BE2C (cell line): ENCODE data around the gene TMEM150A.
"Not testable (repeated sequence)": the region's sequence is repeated elsewhere in the genome, so short reads cannot be mapped to it uniquely, and the experiment has no call there.

Experiments
- DNase-seq: peaks from one replicate; pipeline ENCODE4 v3.0.0-alpha.2; 2020
- H3K27me3 ChIP-seq: fragments of 250-450 bp; sonication (Bioruptor Pico); 2 replicates; pipeline ENCODE4 v1.5.1; 2020; ENCODE audit warnings: mild to moderate bottlenecking
- H3K36me3 ChIP-seq: fragments of 250-450 bp; sonication (Bioruptor Pico); 2 replicates; pipeline ENCODE4 v1.5.1; 2020; ENCODE audit warnings: mild to moderate bottlenecking
- H3K4me1 ChIP-seq: fragments of 250-450 bp; sonication (Bioruptor Pico); 2 replicates; pipeline ENCODE4 v1.5.1; 2020
- H3K4me3 ChIP-seq: 2 replicates; pipeline ENCODE4 v1.5.1; 2011; ENCODE audit warnings: low read depth, low read length
- H3K9me3 ChIP-seq: fragments of 250-450 bp; sonication (Bioruptor Pico); 2 replicates; pipeline ENCODE4 v1.5.1; 2020
- CTCF ChIP-seq: IDR thresholded peaks from 2 replicates; pipeline ENCODE4 v1.5.1; 2012; ENCODE audit warnings: mild to moderate bottlenecking, low read depth, low read length

Gene TMEM150A

GRCh38 chr2:85566265-85566664 lies 36.2 kb downstream of the TMEM150A start:
- Histone ChIP-seq H3K27me3 (peaks cover 5% of the 10 kb centered on the region; the same call in 1 of the 2 replicates), H3K36me3 (no peaks in the 10 kb centered on the region), H3K4me3 (no peak overlapping the region), H3K9me3 (no peaks in the 10 kb centered on the region), H3K4me1 (no peaks in the 10 kb centered on the region)
- no peak for TF ChIP-seq CTCF
- DNase-seq, result no peak

GRCh38 chr2:85564144-85564563 lies 38.3 kb downstream of the TMEM150A start:
- DNase-seq, result no peak
- H3K27me3 ChIP-seq, result no peaks in the 10 kb centered on the region
- H3K9me3 ChIP-seq, result no peaks in the 10 kb centered on the region
- no peak for TF ChIP-seq CTCF
- H3K4me3 ChIP-seq, result no peak overlapping the region
- no peaks in the 10 kb centered on the region for H3K4me1 ChIP-seq
- H3K36me3 ChIP-seq, result no peaks in the 10 kb centered on the region

- Histone ChIP-seq H3K4me3 (peak within 1 kb of the TSS; percentile 75), H3K36me3 (no peaks in the 10 kb centered on the region), H3K9me3 (no peaks in the 10 kb centered on the region), H3K4me1 (no peaks in the 10 kb centered on the region), H3K27me3 (no peaks in the 10 kb centered on the region)
- DNase-seq, result peak; percentile 91
- TF ChIP-seq CTCF, result no peak
These were observed 41.0 kb downstream of the TMEM150A start, which contains the start of gene GGCX for GRCh38 chr2:85561280-85562212. GGCX (minus strand) TSS chr2:85561493; CDS start chr2:85561428, 65 bp downstream.

- no peak for TF ChIP-seq CTCF
- H3K9me3 ChIP-seq, result no peaks in the 10 kb centered on the region
- no peaks in the 10 kb centered on the region for H3K36me3 ChIP-seq
- DNase-seq, result no peak
- no peaks in the 10 kb centered on the region for H3K4me1 ChIP-seq
- peak overlapping the region; percentile 75 for H3K4me3 ChIP-seq
- H3K27me3 ChIP-seq, result no peaks in the 10 kb centered on the region
These were observed 41.7 kb downstream of the TMEM150A start for GRCh38 chr2:85560812-85561279.

- not testable (repeated sequence) for H3K9me3 ChIP-seq, H3K27me3 ChIP-seq, H3K4me1 ChIP-seq, H3K36me3 ChIP-seq, DNase-seq
- peak overlapping the region; percentile 75 for H3K4me3 ChIP-seq
These were observed 42.1 kb downstream of the TMEM150A start for GRCh38 chr2:85560403-85560726.

- H3K36me3 ChIP-seq, result no peaks in the 10 kb centered on the region; the same call in 1 of the 2 replicates
- H3K4me3 ChIP-seq, result no peak overlapping the region
- no peak for DNase-seq
- no peaks in the 10 kb centered on the region for H3K27me3 ChIP-seq
- no peak for TF ChIP-seq CTCF
- H3K4me1 ChIP-seq, result no peaks in the 10 kb centered on the region
- no peaks in the 10 kb centered on the region for H3K9me3 ChIP-seq
These were observed 44.3 kb downstream of the TMEM150A start for GRCh38 chr2:85558160-85558559.
